DMS53 (cell line): Measurements from ENCODE around the gene S100A7A.
"Not testable (repeated sequence)": the region's sequence is repeated elsewhere in the genome, so short reads cannot be mapped to it uniquely, and the experiment has no call there.

ENCODE experiments used
- DNase-seq: peaks from one replicate; lab custom pipeline; 2025; lab: John Stamatoyannopoulos, UW

S100A7A gene

GRCh38 chr1:153395136-153395685, 21.1 kb upstream of the S100A7A start:
- DNase-seq, result no peak

GRCh38 chr1:153395776-153396175, 20.5 kb upstream of the S100A7A start:
- no peak for DNase-seq

- no peak for DNase-seq
Measured at GRCh38 chr1:153396461-153396860, 19.9 kb upstream of the S100A7A start.

DNA sequence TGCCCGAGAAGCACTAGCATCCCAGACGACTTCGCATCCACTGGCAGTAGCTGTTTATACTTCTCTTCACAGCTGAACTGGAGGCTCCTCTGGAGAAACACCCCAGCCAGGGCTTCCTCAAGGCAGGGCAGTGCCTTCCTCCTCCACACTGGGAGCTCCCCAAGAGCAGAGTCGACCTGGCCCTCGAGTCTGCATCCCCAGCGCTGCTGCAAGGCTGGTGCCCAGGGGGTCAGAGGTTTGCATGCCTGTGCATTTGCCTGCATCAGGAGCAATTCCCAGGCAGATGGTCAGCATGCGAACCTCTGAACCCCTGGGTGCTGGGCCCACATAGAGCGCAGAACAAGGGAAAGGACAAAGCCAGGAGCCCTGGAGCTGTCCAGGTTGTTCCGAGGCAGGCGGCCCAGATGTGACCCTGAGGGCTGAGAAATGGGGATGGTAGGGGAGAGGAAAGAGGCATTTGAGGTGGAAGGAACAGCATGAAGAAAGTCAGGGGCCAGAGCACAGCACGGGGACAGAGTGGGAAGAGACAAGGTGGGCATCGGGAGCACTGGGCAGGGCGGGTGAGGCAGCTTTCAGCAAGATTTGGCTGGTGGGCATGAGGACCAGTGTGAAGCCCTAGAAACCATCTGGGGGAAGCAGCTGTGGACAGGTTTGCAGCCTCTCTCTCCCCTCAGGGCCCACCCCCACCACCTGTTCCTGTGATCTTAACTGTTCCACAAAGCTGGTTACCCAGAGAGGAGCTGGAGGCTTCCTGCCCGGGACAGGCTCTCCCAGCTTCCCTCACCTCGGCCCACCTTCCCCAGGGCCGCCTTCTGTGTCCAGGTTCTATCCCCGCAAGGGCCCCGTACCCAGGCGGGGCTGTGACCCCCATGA, 19.0 kb upstream of the S100A7A start:
- no peak for DNase-seq

DNA sequence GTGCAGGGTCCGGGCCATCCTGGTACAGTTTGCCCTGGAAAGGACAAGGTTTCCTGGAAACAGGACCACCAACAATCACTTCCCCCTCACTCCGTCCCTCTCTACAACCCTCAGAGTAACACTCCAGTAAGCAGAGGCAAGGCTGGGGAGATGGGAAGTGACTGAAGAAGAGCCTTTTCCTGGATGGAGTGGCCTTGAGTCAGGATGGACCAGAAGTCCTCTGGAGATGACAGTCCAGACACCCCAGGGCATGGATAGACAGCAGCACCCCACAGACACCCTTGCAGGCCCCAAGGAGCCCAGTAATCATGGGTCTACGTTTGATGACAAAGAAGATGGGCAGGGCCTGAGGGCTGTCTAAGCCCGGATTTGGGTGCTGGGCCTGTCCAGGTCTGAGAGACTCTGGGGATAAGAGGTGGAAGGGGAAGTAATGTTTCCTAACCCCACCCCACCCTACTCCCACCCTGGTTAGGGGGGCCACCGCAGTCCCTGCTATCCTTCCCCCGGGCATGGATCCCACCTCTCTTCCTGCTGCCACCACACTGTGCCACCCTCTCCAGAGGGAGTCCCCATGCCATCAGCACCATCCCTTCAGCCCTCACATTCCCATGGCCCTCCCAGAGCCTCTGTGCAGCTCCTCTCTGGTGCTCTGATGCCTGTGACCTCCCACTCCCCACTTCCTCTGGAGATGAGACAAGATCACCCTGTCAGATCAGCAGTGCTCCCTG, 18.2 kb upstream of the S100A7A start:
- no peak for DNase-seq

DNA sequence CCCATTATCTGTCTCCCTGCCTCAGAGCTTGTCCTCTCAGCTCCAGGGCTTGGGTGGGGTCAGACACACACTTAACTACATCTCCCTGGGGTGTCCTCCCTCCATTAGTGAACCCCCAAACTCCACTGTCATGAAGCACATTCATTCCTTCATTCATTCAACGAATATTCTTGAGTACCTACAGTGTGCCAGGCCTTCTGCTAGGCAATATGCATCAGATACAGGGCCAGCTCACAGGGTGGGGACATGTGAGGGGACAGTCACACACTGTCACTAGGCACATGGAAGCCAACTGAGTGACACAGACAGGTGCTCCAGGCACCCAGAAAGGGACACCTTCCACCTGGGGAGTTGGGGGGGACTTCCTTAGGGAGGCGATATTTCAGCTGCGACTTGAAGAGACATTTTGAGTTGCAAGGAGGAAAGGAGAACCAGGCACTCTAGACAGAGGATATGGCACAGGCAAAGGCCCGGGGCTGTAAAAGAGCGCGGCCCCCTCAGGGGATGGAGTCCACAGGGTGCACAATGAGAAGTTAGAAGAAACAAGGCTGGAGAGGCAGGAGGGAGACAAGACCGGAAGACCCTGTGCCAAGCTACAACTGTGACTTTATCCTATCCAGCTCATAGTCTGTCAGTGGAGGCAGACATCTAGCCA, 16.8 kb upstream of the S100A7A start:
- DNase-seq, result no peak

- no peak for DNase-seq
Measured at GRCh38 chr1:153400244-153400643, 16.1 kb upstream of the S100A7A start.

GRCh38 chr1:153401461-153401860, 14.9 kb upstream of the S100A7A start:
- no peak for DNase-seq

- no peak for DNase-seq
Measured at GRCh38 chr1:153402226-153402625, 14.1 kb upstream of the S100A7A start.

- DNase-seq, result no peak
Measured at GRCh38 chr1:153403421-153404085, 12.8 kb upstream of the S100A7A start.

GRCh38 chr1:153404086-153404635, 12.2 kb upstream of the S100A7A start:
- DNase-seq, result no peak

DNA sequence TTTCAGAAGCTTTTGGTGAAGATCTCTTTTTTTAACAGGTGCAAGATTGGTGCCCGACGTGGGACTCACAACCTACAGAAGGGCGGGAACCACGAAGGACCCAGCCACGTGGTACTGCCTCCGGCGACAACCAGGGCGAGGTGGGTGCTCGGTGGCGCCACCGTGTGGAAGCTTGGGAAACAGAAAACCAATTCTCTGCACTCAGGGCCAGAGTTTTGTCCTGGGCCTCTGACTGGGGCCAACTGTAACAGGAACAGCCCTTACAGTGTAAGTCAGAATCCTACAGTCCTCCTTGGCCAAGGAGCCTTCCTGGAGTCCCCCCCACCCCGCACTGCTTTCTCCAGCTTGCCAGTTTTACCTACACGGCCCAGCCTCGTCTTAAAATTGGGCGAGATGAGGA, 11.6 kb upstream of the S100A7A start:
- peak; percentile 56 for DNase-seq

DNA sequence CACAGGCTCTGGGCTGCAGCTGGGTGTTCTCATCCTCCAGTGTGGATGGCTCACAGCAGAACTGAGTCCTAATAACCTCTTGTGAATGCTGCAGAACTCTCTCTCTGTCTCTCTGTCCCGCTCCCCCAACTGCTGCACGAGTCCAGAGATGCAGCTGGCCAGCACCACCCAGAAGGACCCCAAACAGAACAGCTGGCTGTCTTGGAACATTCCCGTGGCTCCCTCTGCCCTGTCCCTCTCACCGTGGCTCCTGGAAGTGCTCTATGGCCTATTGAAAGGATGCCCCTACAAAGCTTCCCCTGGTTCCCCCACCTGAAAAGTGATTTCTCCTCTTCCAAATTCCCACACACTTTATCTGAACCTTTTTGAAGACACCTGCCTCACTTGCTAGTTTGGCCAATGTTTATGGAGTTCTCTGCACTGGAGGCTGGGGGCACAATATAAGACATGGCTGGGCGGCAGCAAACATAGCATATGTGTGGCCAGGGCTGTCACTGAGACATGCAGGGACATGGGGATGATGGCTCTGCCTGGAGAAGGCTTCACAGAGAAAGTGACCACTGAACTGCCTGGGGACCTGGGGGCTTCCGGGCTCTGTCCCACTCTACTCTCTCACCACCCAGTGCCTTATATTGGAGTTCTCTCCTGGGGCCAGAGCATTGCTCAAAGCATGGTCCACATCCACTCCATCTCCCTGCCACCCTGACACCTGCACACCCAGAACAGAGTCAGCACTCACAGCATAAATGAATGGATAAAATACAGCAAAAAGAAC, 10.3 kb upstream of the S100A7A start:
- DNase-seq, result not testable (repeated sequence)

DNA sequence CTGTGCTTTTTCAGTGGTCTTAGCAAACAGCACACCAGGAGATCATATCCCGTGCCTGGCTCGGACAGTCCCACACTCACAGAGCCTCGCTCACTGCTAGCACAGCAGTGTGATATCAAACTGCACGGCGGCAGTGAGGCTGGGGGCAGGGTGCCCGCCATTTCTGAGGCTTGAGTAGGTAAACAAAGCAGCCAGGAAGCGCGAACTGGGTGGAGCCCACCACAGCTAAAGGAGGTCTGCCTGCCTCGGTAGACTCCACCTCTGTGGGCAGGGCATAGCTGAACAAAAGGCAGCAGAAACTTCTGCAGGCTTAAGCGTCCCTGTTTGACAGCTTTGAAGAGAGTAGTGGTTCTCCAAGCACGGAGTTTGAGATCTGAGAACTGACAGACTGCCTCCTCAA, 9.0 kb upstream of the S100A7A start:
- not testable (repeated sequence) for DNase-seq

DNA sequence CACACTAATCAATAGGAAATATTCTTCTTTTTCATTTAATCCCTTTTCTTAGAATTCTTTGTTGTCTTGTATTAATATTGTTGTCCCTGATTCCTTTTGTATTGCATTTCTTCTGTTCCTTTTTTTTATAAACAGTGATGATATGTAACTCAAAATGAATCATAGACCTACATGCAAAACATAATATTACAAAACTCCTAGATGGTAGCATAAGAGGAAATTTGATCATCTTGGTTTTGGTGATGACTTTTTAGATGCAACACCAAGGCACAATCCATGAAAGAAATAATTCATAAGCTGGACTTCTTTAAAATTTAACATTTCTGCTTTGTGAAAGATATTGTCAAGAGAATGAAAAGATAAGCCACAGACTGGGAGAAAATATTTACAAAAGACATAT, 2.4 kb upstream of the S100A7A start:
- not testable (repeated sequence) for DNase-seq

- no peak for DNase-seq
Measured at GRCh38 chr1:153417136-153417888, 992 bp downstream of the S100A7A start.

GRCh38 chr1:153418758-153419435, 2.6 kb downstream of the S100A7A start:
- not testable (repeated sequence) for DNase-seq

- DNase-seq, result not testable (repeated sequence)
Measured at GRCh38 chr1:153419436-153419793, 3.1 kb downstream of the S100A7A start.

GRCh38 chr1:153420306-153420705, 4.0 kb downstream of the S100A7A start:
- DNase-seq, result no peak
